ENCODE measurements around the gene LINGO1. TPM values are rescaled to one million over a fixed set of nuclear protein-coding genes. Genes with fewer than 3 reads are reported as not detected.
A peak's percentile ranks its signal among the peaks of the same experiment; 100 is the strongest.

Gene LINGO1
- total and polyA plus RNA-seq, 9 of the 15 experiments (the other 6 are each of a cell fraction or from before 2014, with no cell fraction given): 0.07 to 15.3 (median 2.1) TPM

- TF ChIP-seq ELK3 (CRISPR knock-in tag; IDR thresholded peaks at IDR 0.05): no peak
Measured at GRCh38 chr15:77607111-77607893, 25.4 kb downstream of the LINGO1 start (continued).

- Histone ChIP-seq H3K79me2 (ENCODE audit: control insufficient read depth, insufficient read depth, low read length) (no peaks in the 10 kb centered on the region), H3K27ac (ENCODE audit: extremely low read depth, low read depth, low read length) (peak overlapping the region; percentile 39; the same call in 1 of the 3 replicates), H3K36me3 (ENCODE audit: control insufficient read depth, insufficient read depth, low read length) (no peaks in the 10 kb centered on the region), H3K27me3 (ENCODE audit: control insufficient read depth in 2 of 2, insufficient read depth in 2 of 2, low read length in 2 of 2) (no peaks in the 10 kb centered on the region), H3K4me1 (replicated peaks in 1 of 2; ENCODE audit: control insufficient read depth in 2 of 2, insufficient read depth in 2 of 2, low read length in 2 of 2) (peaks cover 36 to 43% of the 10 kb centered on the region in 2 experiments), H3K4me2 (ENCODE audit: insufficient read depth, low read length) (peak overlapping the region; percentile 33; the same call in 1 of the 2 replicates), H3K9ac (ENCODE audit: insufficient read depth in 1 of 2, low read depth in 2 of 2, low read length in 2 of 2) (peak overlapping the region; percentile 23 to 53; a peak in 1 of 4 replicates), H2AFZ (ENCODE audit: low read depth, low read length) (peak overlapping the region; percentile 81), H3K9me3 (replicated peaks; ENCODE audit: control insufficient read depth, insufficient read depth, low read depth, low read length) (no peaks in the 10 kb centered on the region), H4K20me1 (replicated peaks; ENCODE audit: control insufficient read depth, insufficient read depth, low read length) (no peaks in the 10 kb centered on the region), H3K9me1 (ENCODE audit: control insufficient read depth, insufficient read depth, low read length) (no peaks in the 10 kb centered on the region), H3K4me3 (no peak overlapping the region)
- in situ Hi-C loops (cut with MboI): no loop called here
- no peak for FAIRE-seq
- BruUV-seq (replicated peaks): no TSS peak
- ATAC-seq: peak; percentile 19; the same call in 2 of the 3 replicates
- 63% methylated on average over 15 of the region's 16 CpGs for WGBS (ENCODE audit: insufficient coverage, low coverage, missing lambda C conversion rate)
- DNase-seq (ENCODE audit: extremely low read depth in 1 of 4, low spot score in 3 of 4): peak in 3 of 4 experiments; percentile 36 to 43 (median 39)
- intact Hi-C loops (cut with micrococcal nuclease): no loop called here
- ChIA-PET CTCF (ENCODE audit: low intra/inter-chr PET ratio) (no interaction called here), POLR2A (interaction anchor here (0.6 to 1.5 kb wide), 3 partner anchors 10 to 1041 kb away, joined by 3 to 8 read pairs (median 3); no protein-coding TSS in a partner anchor)
- TF ChIP-seq KDM1A (IDR thresholded peaks at IDR 0.05) (0 out of 4 replicates have a peak, but pooled peaks of 1 of the 2 experiments have one; percentile 4), ZNF316 (IDR thresholded peaks at IDR 0.05) (peak; percentile 72), BCOR (IDR thresholded peaks at IDR 0.05) (peak; percentile 62; the same call in 1 of the 2 replicates), POU5F1 (IDR thresholded peaks at IDR 0.05; ENCODE audit: borderline replicate concordance, low read depth, low read length, partially characterized antibody) (no peak), C11orf30 (IDR thresholded peaks at IDR 0.05; ENCODE audit: low read depth) (peak; percentile 53; the same call in 1 of the 2 replicates), ZNF592 (IDR thresholded peaks at IDR 0.05) (peak; percentile 29; the same call in 1 of the 2 replicates)
Measured at GRCh38 chr15:77606142-77607034, 26.3 kb downstream of the LINGO1 start.
